HL-60 (cell line): ENCODE measurements around the gene SASH1.

ENCODE experiments used
- DNase-seq, 2 experiments: peaks; one replicate each; pipeline ENCODE4 v3.0.0-alpha.2; 2010 to 2020; ENCODE audit warnings: low read depth in 1 of 2, low spot score in 1 of 2
- H3K27ac ChIP-seq: fragments of 250-450 bp; sonication (Bioruptor Pico); replicated peaks from 2 replicates; pipeline ENCODE4 v1.5.1; 2020; ENCODE audit warnings: mild to moderate bottlenecking, moderate library complexity
- H3K27me3 ChIP-seq: fragments of 250-450 bp; sonication (Bioruptor Pico); 2 replicates; pipeline ENCODE4 v1.5.1; 2021; ENCODE audit warnings: mild to moderate bottlenecking, moderate library complexity; ENCODE audit not compliant: insufficient read depth, poor library complexity, severe bottlenecking
- H3K4me3 ChIP-seq: replicated peaks from 2 replicates; pipeline ENCODE4 v1.5.1; 2011; ENCODE audit warnings: mild to moderate bottlenecking, control low read depth, low read length; ENCODE audit not compliant: insufficient read depth
- GABPA ChIP-seq: IDR thresholded peaks from 2 replicates; pipeline ENCODE4 v1.6.1; 2012; ENCODE audit warnings: low read depth
- POLR2AphosphoS5 ChIP-seq: IDR thresholded peaks from 2 replicates; pipeline ENCODE4 v1.6.1; 2012; ENCODE audit warnings: low read depth
- SPI1 ChIP-seq: IDR thresholded peaks from 2 replicates; pipeline ENCODE4 v1.6.1; 2012; ENCODE audit warnings: low read depth, mild to moderate bottlenecking, borderline replicate concordance
- TF ChIP-seq, protein P1 (sequence below): IDR thresholded peaks from one replicate; pipeline ENCODE4 v1.5.1; 2011; ENCODE audit warnings: low read length, control low read depth, inconsistent platforms; ENCODE audit not compliant: insufficient read depth
- TF ChIP-seq, protein P2 (sequence below): IDR thresholded peaks from 2 replicates; pipeline ENCODE4 v1.6.1; 2012; ENCODE audit warnings: low read depth; ENCODE audit not compliant: insufficient replicate concordance

Gene SASH1

DNA sequence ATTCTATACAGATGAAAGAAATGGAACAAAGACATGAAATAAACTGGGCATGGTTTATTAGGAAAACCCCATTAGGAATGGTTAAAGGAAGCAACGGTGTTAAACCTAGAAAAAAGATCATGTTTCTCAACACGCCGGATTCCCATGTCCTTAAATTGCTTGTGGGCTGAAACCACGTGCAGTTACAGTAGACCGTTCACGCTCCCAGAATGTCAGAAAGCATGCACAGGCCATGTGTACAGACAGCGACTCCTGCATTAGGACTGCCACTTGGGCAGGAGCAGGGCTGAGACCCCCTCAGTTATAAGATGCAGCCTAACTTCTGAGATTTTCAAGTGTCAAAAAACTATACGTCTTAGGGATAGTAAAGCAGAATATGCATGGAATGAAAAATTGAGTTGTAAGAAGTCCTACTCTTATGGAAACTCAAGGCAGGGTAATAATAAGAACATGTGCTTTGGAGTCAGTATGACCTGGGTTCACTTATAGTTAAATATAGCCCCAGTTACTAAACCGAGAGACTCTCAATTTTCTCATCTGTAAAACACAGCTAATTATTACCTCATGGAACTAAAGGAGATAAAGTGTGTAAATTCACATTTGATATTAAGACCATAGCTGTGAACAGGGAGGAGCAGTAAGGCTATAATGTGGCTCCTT lies 230.2 kb downstream of the SASH1 start:
- DNase-seq, result no peak
- Histone ChIP-seq H3K4me3 (no peak overlapping the region), H3K27ac (no peak overlapping the region), H3K27me3 (no peaks in the 10 kb centered on the region)
- no peak for TF ChIP-seq SPI1
- TF ChIP-seq, protein P1, sequence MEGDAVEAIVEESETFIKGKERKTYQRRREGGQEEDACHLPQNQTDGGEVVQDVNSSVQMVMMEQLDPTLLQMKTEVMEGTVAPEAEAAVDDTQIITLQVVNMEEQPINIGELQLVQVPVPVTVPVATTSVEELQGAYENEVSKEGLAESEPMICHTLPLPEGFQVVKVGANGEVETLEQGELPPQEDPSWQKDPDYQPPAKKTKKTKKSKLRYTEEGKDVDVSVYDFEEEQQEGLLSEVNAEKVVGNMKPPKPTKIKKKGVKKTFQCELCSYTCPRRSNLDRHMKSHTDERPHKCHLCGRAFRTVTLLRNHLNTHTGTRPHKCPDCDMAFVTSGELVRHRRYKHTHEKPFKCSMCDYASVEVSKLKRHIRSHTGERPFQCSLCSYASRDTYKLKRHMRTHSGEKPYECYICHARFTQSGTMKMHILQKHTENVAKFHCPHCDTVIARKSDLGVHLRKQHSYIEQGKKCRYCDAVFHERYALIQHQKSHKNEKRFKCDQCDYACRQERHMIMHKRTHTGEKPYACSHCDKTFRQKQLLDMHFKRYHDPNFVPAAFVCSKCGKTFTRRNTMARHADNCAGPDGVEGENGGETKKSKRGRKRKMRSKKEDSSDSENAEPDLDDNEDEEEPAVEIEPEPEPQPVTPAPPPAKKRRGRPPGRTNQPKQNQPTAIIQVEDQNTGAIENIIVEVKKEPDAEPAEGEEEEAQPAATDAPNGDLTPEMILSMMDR, result no peak
- TF ChIP-seq, protein P2, sequence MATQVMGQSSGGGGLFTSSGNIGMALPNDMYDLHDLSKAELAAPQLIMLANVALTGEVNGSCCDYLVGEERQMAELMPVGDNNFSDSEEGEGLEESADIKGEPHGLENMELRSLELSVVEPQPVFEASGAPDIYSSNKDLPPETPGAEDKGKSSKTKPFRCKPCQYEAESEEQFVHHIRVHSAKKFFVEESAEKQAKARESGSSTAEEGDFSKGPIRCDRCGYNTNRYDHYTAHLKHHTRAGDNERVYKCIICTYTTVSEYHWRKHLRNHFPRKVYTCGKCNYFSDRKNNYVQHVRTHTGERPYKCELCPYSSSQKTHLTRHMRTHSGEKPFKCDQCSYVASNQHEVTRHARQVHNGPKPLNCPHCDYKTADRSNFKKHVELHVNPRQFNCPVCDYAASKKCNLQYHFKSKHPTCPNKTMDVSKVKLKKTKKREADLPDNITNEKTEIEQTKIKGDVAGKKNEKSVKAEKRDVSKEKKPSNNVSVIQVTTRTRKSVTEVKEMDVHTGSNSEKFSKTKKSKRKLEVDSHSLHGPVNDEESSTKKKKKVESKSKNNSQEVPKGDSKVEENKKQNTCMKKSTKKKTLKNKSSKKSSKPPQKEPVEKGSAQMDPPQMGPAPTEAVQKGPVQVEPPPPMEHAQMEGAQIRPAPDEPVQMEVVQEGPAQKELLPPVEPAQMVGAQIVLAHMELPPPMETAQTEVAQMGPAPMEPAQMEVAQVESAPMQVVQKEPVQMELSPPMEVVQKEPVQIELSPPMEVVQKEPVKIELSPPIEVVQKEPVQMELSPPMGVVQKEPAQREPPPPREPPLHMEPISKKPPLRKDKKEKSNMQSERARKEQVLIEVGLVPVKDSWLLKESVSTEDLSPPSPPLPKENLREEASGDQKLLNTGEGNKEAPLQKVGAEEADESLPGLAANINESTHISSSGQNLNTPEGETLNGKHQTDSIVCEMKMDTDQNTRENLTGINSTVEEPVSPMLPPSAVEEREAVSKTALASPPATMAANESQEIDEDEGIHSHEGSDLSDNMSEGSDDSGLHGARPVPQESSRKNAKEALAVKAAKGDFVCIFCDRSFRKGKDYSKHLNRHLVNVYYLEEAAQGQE, result no peak
- TF ChIP-seq POLR2AphosphoS5, result no peak
- TF ChIP-seq GABPA, result no peak

DNA sequence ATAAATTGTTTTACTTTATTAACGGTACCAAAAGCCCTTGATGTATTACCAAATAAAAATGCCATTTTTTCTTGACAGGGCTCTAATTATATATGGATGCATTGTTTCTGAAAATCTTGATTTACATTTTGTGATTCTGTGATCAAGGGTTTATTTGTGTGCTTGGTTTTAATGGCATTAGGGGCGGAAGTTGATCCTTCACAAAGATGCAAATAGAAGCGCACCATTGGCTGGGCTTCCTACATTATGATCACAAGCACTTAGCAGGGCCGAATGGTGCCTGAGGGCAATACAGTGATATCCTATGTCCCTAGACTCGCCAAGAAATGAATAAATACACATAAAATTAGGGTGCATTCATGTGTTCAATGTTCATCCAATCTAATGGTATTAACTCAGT lies 231.3 kb downstream of the SASH1 start:
- Histone ChIP-seq H3K4me3 (no peak overlapping the region), H3K27me3 (no peaks in the 10 kb centered on the region), H3K27ac (no peak overlapping the region)
- TF ChIP-seq, protein P2, result no peak
- TF ChIP-seq, protein P1, result no peak
- TF ChIP-seq POLR2AphosphoS5, result no peak
- no peak for TF ChIP-seq SPI1
- TF ChIP-seq GABPA, result no peak
- no peak for DNase-seq

DNA sequence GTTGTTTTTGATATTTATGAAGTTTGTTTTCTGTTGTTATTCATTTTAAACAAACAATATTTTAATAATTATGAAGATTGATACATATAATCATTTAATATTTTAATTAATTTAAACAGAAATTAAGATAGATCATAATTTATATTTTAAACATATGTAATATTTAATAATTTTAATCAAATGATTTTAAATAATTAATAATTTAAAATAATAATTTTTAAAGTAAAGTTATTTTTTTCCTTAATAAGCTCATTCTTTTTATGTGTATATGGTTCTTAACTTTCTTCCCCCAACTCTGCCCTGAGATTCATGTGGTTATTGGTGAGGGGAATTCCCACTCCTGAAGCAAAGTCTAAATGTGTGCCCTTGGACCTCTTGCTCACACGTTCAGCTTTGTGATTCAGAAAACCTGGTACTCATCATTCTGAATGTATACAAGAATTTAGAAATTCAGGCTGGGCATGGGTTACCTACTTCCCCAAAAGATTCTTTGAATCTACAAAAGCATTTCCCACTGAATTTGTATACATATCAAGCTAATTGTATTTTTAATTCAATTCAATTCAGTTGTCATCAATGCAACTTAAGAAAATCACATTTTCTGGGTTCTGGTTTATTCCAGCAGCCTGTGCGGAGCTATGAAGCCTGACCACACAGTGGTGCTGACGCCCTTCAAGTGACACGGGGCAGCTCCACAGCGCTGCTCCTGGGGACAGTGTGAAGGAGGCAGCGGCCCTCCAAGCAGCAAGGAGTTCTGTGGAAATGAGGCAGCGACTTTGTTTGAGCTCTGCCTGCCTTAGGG lies 235.2 kb downstream of the SASH1 start:
- DNase-seq, result peak in 1 of 2 experiments; percentile 62
- H3K27ac ChIP-seq, result no peak overlapping the region
- no peak overlapping the region for H3K4me3 ChIP-seq
- TF ChIP-seq, protein P1, result peak; percentile 88
- TF ChIP-seq POLR2AphosphoS5, result no peak
- H3K27me3 ChIP-seq, result no peaks in the 10 kb centered on the region
